Esophagus squamous epithelium (tissue), 5 donors: ENCODE results near the gene GAS2L1. TPM values are rescaled to one million over a fixed set of nuclear protein-coding genes. Genes with fewer than 3 reads are reported as not detected.

Source experiments
- DNase-seq: peaks from one replicate; lab custom pipeline; 2025; lab: John Stamatoyannopoulos, UW
- H3K27ac ChIP-seq, 4 donors: fragments of 200-600 bp; sonication (generic); one replicate each; pipeline ENCODE4 v1.5.1; 2016 to 2019; ENCODE audit warnings: mild to moderate bottlenecking in 1 of 4
- H3K27me3 ChIP-seq, 4 donors: fragments of 200-600 bp; sonication (generic); 1 replicate in 3 of 4; 2 replicates in 1 of 4; pipeline versions ENCODE4 v1.5.1 to v1.6.0; 2017 to 2021; ENCODE audit warnings: antibody characterized with exemption in 1 of 4
- H3K36me3 ChIP-seq, 3 donors: fragments of 200-600 bp; sonication (generic); one replicate each; pipeline ENCODE4 v1.5.1; 2016 to 2019
- H3K4me1 ChIP-seq, 3 donors: fragments of 200-600 bp; sonication (generic); one replicate each; pipeline ENCODE4 v1.5.1; 2017 to 2019
- H3K4me3 ChIP-seq, 4 donors: fragments of 200-600 bp; sonication (generic); 1 replicate in 3 of 4; 2 replicates in 1 of 4; pipeline ENCODE4 v1.5.1; 2016 to 2019; ENCODE audit warnings: mild to moderate bottlenecking in 2 of 4, moderate library complexity in 1 of 4
- H3K9me3 ChIP-seq, 3 donors: fragments of 200-600 bp; sonication (generic); one replicate each; pipeline ENCODE4 v1.5.1; 2016 to 2019
- POLR2A ChIP-seq, 4 donors: fragments of 450-650 bp; IDR thresholded peaks; one replicate each; pipeline ENCODE4 v1.6.1; 2017; ENCODE audit warnings: antibody characterized with exemption in 4 of 4, mild to moderate bottlenecking in 4 of 4, moderate library complexity in 3 of 4
- WGBS, 2 donors: methylation state at CpG; one replicate each; pipeline ENCODE4 v1.1.5; 2018; 5-methylcytosine and 5-hydroxymethylcytosine counted together
- intact Hi-C: fragments of 100-400 bp; cut with DNase I; formaldehyde crosslinking; loops from one replicate; pipeline ENCODE4 v1.15.0; 2022
- total RNA-seq, 4 donors: library from RNA; depleted of rRNA; stranded (reverse); fragments of >200 nt; gene quantifications; one replicate each; pipeline ENCODE4 v1.1.0, GENCODE V29; 2016
- TF ChIP-seq, protein P1 (sequence below), 6 experiments: fragments of 450-650 bp in 4 of 6; fragments of 200-600 bp in 2 of 6; sonication (generic) in 2 of 6; IDR thresholded peaks; one replicate each; pipeline ENCODE4 v1.5.1; 2016 to 2019; ENCODE audit warnings: antibody characterized with exemption in 6 of 6, mild to moderate bottlenecking in 4 of 6, moderate library complexity in 4 of 6
- donor health status: DM: yes; HTN: yes; CAD: no.

GAS2L1 gene
- total RNA-seq, 4 donors from 2014 or later: 26.9 to 52.1 (median 36.9) TPM

DNA sequence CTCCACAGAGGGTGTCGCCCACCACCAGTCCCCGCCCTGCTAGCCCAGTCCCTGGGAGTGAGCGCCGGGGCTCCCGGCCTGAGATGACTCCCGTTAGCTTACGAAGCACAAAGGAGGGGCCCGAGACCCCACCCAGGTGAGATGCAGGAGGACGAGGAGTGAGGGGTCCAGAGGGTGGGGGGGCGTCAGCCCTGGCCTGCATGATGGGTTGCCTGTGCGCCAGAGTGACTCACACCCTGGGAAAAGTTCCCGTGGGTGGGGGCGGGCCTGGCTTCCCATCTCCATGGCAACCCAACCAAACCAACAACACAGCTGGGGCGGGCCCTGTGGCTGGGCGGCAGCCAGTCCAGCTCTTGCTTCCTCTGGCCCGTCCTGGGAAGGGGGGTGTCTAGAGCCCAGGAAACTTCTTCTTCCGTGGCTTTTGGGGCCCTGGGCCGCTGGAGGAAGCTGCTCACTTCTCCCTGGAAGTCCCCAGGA is 4.5 kb downstream of the GAS2L1 start:
- DNase-seq: no peak
- Histone ChIP-seq H3K27me3 (peaks cover 5 to 34% (median 8%) of the 10 kb centered on the region in 4 donors), H3K36me3 (peaks cover 0 to 9% (median 0%) of the 10 kb centered on the region in 3 donors), H3K4me1 (peaks cover 68 to 99% (median 83%) of the 10 kb centered on the region in 3 donors), H3K9me3 (no peaks in the 10 kb centered on the region), H3K4me3 (peak overlapping the region; percentile 2 to 53 (median 16)), H3K27ac (peak overlapping the region; percentile 88 to 91 (median 90))
- intact Hi-C loops: no loop called here
- no peak for TF ChIP-seq POLR2A (IDR thresholded peaks at IDR 0.05)
- TF ChIP-seq, protein P1, sequence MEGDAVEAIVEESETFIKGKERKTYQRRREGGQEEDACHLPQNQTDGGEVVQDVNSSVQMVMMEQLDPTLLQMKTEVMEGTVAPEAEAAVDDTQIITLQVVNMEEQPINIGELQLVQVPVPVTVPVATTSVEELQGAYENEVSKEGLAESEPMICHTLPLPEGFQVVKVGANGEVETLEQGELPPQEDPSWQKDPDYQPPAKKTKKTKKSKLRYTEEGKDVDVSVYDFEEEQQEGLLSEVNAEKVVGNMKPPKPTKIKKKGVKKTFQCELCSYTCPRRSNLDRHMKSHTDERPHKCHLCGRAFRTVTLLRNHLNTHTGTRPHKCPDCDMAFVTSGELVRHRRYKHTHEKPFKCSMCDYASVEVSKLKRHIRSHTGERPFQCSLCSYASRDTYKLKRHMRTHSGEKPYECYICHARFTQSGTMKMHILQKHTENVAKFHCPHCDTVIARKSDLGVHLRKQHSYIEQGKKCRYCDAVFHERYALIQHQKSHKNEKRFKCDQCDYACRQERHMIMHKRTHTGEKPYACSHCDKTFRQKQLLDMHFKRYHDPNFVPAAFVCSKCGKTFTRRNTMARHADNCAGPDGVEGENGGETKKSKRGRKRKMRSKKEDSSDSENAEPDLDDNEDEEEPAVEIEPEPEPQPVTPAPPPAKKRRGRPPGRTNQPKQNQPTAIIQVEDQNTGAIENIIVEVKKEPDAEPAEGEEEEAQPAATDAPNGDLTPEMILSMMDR (IDR thresholded peaks at IDR 0.05): no peak
- 0 to 4% methylated on average over 3 to 6 of the region's 18 CpGs for WGBS, 2 donors

DNA sequence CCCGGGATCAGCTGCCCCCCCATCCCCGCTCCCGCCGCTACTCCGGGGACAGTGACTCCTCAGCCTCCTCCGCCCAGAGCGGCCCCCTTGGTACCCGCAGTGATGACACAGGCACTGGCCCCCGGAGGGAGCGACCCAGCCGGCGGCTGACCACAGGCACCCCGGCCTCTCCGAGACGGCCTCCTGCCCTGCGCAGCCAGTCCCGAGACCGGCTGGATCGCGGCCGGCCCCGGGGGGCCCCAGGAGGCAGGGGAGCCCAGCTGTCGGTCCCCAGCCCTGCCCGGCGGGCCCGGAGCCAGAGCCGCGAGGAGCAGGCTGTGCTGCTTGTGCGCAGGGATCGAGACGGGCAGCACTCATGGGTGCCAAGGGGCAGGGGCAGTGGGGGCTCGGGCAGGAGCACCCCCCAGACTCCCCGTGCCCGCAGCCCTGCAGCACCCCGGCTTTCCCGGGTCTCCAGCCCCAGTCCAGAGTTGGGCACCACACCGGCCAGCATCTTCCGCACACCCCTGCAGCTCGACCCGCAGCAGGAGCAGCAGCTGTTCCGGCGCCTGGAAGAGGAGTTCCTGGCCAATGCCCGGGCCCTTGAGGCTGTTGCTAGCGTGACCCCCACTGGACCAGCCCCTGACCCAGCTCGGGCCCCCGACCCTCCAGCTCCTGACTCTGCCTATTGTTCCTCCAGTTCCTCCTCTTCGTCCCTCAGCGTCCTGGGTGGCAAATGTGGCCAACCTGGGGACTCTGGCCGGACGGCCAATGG is 5.2 kb downstream of the GAS2L1 start:
- no peak for DNase-seq
- H3K27ac ChIP-seq: peak overlapping the region; percentile 63 to 91 (median 80)
- H3K4me1 ChIP-seq: peaks cover 66 to 94% (median 79%) of the 10 kb centered on the region in 3 donors
- H3K27me3 ChIP-seq: peaks cover 5 to 42% (median 8%) of the 10 kb centered on the region in 4 donors
- H3K36me3 ChIP-seq: peaks cover 0 to 9% (median 0%) of the 10 kb centered on the region in 3 donors
- no peak for TF ChIP-seq POLR2A (IDR thresholded peaks at IDR 0.05)
- TF ChIP-seq, protein P1 (IDR thresholded peaks at IDR 0.05): no peak
- no peaks in the 10 kb centered on the region for H3K9me3 ChIP-seq
- intact Hi-C loops: no loop called here
- 84% methylated on average over 11 of the region's 50 CpGs; no CpG with 5 or more reads in 1 of the 2 donors for WGBS, 2 donors
- H3K4me3 ChIP-seq: peak overlapping the region; percentile 2 to 53 (median 16)

DNA sequence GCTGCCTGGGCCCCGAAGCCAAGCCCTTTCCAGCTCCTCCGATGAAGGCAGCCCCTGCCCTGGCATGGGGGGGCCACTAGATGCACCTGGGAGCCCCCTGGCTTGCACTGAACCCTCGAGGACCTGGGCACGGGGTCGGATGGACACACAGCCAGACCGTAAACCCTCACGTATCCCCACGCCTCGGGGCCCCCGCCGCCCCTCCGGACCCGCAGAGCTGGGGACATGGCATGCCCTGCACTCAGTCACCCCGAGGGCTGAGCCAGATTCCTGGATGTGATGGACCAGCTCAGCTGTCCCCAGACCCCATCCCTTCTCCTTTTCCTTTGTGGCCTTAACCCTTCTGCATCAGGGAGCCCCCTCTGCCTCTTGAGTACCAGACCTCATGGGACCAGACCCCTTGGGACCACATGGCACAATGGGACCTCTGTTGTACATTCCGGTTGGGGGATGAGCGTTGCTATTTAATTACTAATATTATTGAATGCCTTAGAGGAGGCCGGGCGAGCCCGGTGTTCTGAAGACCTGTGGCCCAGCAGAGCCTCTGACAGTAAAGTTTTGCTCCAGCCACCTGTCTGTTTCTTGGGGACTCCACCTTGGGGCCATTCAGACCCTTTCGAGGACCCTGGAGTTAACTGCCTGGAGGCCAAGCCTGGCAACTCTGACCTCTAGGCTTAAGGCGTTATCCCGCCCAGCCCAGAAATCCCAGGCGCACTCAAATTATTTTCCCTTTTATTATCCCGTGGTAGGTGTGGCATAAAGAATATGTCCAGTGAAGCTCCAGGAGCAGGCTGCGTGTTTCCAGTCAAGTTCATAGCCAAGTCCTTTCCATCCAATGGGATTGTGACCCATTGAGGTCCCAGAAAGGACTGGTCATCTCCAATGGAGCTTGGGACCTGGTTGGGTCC is 6.0 kb downstream of the GAS2L1 start:
- Histone ChIP-seq H3K36me3 (peaks cover 0 to 9% (median 0%) of the 10 kb centered on the region in 3 donors), H3K27ac (peak overlapping the region in 1 of 4 donors; percentile 91), H3K4me1 (peaks cover 66 to 86% (median 78%) of the 10 kb centered on the region in 3 donors), H3K4me3 (no peak overlapping the region), H3K9me3 (no peaks in the 10 kb centered on the region), H3K27me3 (peaks cover 5 to 46% (median 8%) of the 10 kb centered on the region in 4 donors)
- intact Hi-C loops: no loop called here
- 81 to 84% methylated on average over 7 to 11 of the region's 25 CpGs for WGBS, 2 donors
- no peak for DNase-seq
- TF ChIP-seq POLR2A (IDR thresholded peaks at IDR 0.05): no peak
- TF ChIP-seq, protein P1 (IDR thresholded peaks at IDR 0.05): no peak

DNA sequence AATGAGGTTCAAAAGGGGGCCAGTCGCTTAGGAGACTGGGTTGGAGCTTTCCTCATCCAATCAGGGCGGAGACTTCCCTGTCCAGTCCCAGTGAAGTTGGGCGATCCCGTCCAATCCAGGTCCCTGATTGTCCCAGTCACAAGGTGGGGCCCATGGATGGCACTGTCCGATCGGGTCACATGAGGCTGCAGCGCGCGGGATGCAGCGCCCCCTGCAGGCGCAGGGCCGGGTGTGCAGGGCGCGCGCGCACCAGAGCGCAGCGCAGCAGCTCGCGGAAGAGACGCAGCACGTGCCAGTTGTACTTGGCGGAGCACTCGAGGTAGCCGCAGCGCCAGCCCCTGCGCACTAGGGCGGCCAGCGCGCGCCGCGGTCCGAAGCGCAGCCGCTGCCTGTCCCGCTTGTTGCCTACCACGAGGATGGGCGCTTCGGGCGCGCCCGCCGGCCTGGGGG is 6.7 kb downstream of the GAS2L1 start:
- Histone ChIP-seq H3K27ac (no peak overlapping the region), H3K9me3 (no peaks in the 10 kb centered on the region), H3K27me3 (peaks cover 5 to 46% (median 8%) of the 10 kb centered on the region in 4 donors), H3K4me3 (no peak overlapping the region), H3K4me1 (peaks cover 59 to 80% (median 71%) of the 10 kb centered on the region in 3 donors), H3K36me3 (peaks cover 0 to 9% (median 0%) of the 10 kb centered on the region in 3 donors)
- WGBS, 2 donors: 33% methylated on average over 3 of the region's 44 CpGs; no CpG with 5 or more reads in 1 of the 2 donors
- DNase-seq: no peak
- intact Hi-C loops: no loop called here
- TF ChIP-seq POLR2A (IDR thresholded peaks at IDR 0.05): no peak
- TF ChIP-seq, protein P1 (IDR thresholded peaks at IDR 0.05): peak in 5 of 6 experiments; percentile 38 to 78 (median 56)
